OCI-LY3 (cell line): ENCODE results near the gene IER5L.

Source experiments
- H2AFZ ChIP-seq: fragments of 200-600, 300-600 bp; shearing (Covaris generic); 2 replicates; pipeline ENCODE4 v1.6.0; 2014; ENCODE audit warnings: antibody characterized with exemption, low read depth, low read length
- H3K27ac ChIP-seq: fragments of 200-600, 300-600 bp; sonication (generic); 2 replicates; pipeline ENCODE4 v1.5.1; 2014; ENCODE audit warnings: mild to moderate bottlenecking, low read length, moderate library complexity, mixed read lengths
- H3K27me3 ChIP-seq: fragments of 200-600, 300-600 bp; sonication (generic); 2 replicates; pipeline ENCODE4 v1.6.1; 2014; ENCODE audit warnings: low read depth, low read length, mixed read lengths
- H3K36me3 ChIP-seq: fragments of 200-600, 300-600 bp; sonication (generic); replicated peaks from 2 replicates; pipeline ENCODE3; 2014; ENCODE audit warnings: low read depth, low read length, mixed read lengths
- H3K4me1 ChIP-seq: fragments of 300-600, 200-600 bp; sonication (generic); 2 replicates; pipeline ENCODE4 v1.6.1; 2014; ENCODE audit warnings: low read length, mixed read lengths
- H3K4me2 ChIP-seq: fragments of 200-600, 300-600 bp; sonication (generic); 2 replicates; pipeline ENCODE4 v1.6.1; 2014; ENCODE audit warnings: low read length, mixed read lengths
- H3K4me3 ChIP-seq: fragments of 300-600, 200-600 bp; sonication (generic); 2 replicates; pipeline ENCODE4 v1.5.1; 2014; ENCODE audit warnings: antibody characterized with exemption, mild to moderate bottlenecking, low read length, moderate library complexity
- H3K79me2 ChIP-seq: fragments of 300-600, 200-600 bp; shearing (Covaris generic); 2 replicates; pipeline ENCODE4 v1.6.1; 2014; ENCODE audit warnings: mild to moderate bottlenecking, low read length, mixed read lengths
- H3K9ac ChIP-seq: fragments of 300-600, 200-600 bp; shearing (Covaris generic); 2 replicates; pipeline ENCODE4 v1.6.0; 2014; ENCODE audit warnings: mild to moderate bottlenecking, low read length, moderate library complexity
- H3K9me3 ChIP-seq: fragments of 200-600, 300-600 bp; shearing (Covaris generic); 2 replicates; pipeline ENCODE4 v1.6.1; 2014; ENCODE audit warnings: low read length, mixed read lengths; ENCODE audit not compliant: insufficient read depth
- H4K20me1 ChIP-seq: fragments of 200-600, 300-600 bp; sonication (generic); 2 replicates; pipeline ENCODE4 v1.6.1; 2016; ENCODE audit warnings: low read length, mixed read lengths; ENCODE audit not compliant: insufficient read depth
- EZH2phosphoT487 ChIP-seq: fragments of 200-600 bp; shearing (Covaris generic); IDR thresholded peaks from 2 replicates; pipeline ENCODE4 v1.6.1; 2018; ENCODE audit warnings: antibody characterized with exemption, mixed run types, low read depth
- TF ChIP-seq, protein P1 (sequence below): fragments of 200-600, 300-600 bp; sonication (generic); IDR thresholded peaks from 2 replicates; pipeline ENCODE4 v1.5.1; 2014; ENCODE audit warnings: antibody characterized with exemption, low read length, low read depth

Gene IER5L

DNA sequence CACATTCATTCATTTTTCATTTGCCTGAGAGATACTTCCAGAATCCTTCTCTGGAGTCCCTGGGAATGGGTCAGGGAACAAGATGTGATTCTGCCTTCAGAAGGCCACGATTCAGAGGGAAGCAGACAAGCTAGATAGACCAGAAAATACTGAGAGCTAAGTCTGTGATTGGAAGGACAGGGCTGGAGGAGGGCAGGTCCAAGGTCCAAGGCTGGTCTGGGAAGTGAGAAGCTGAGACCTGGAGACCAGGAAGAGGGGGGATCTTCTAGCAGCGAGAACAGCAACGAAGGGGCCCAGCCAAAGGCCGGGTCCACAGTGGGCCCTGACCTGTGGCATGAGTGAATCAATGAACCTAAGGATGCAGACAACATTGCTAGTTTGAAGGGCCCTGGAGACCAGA, 4.1 kb upstream of the IER5L start:
- H3K9ac ChIP-seq = no peak overlapping the region
- H3K36me3 ChIP-seq = no peaks in the 10 kb centered on the region
- H3K4me3 ChIP-seq = no peak overlapping the region
- H3K9me3 ChIP-seq = no peaks in the 10 kb centered on the region
- no peaks in the 10 kb centered on the region for H3K79me2 ChIP-seq
- H3K27ac ChIP-seq = no peak overlapping the region
- H4K20me1 ChIP-seq = no peaks in the 10 kb centered on the region
- H2AFZ ChIP-seq = no peak overlapping the region
- peaks cover 8% of the 10 kb centered on the region for H3K4me1 ChIP-seq
- H3K4me2 ChIP-seq = no peak overlapping the region
- TF ChIP-seq EZH2phosphoT487 = no peak
- TF ChIP-seq, protein P1, sequence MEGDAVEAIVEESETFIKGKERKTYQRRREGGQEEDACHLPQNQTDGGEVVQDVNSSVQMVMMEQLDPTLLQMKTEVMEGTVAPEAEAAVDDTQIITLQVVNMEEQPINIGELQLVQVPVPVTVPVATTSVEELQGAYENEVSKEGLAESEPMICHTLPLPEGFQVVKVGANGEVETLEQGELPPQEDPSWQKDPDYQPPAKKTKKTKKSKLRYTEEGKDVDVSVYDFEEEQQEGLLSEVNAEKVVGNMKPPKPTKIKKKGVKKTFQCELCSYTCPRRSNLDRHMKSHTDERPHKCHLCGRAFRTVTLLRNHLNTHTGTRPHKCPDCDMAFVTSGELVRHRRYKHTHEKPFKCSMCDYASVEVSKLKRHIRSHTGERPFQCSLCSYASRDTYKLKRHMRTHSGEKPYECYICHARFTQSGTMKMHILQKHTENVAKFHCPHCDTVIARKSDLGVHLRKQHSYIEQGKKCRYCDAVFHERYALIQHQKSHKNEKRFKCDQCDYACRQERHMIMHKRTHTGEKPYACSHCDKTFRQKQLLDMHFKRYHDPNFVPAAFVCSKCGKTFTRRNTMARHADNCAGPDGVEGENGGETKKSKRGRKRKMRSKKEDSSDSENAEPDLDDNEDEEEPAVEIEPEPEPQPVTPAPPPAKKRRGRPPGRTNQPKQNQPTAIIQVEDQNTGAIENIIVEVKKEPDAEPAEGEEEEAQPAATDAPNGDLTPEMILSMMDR = no peak
- peaks cover 15% of the 10 kb centered on the region for H3K27me3 ChIP-seq

DNA sequence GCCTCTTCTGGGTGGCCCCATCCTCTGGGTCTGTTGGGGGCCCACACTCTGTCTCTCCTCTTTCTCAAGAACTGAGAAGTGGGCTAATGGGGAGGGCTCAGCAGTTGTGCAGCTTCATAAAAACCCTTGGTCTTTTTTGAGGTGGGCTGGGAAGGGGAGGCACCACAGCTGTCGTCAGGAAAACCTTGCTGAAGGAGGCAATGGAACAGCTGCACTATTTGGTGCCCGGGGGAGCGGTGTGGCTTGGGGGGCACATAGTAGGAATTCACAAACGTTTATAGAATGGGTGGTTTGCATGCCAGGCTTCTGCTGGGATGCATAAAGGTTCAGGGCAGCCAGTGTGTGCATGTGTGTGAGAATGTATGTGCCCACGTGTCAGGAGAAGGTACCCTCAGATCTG, 3.2 kb upstream of the IER5L start:
- Histone ChIP-seq H3K9me3 (no peaks in the 10 kb centered on the region), H4K20me1 (no peaks in the 10 kb centered on the region), H3K27me3 (peaks cover 21% of the 10 kb centered on the region)

DNA sequence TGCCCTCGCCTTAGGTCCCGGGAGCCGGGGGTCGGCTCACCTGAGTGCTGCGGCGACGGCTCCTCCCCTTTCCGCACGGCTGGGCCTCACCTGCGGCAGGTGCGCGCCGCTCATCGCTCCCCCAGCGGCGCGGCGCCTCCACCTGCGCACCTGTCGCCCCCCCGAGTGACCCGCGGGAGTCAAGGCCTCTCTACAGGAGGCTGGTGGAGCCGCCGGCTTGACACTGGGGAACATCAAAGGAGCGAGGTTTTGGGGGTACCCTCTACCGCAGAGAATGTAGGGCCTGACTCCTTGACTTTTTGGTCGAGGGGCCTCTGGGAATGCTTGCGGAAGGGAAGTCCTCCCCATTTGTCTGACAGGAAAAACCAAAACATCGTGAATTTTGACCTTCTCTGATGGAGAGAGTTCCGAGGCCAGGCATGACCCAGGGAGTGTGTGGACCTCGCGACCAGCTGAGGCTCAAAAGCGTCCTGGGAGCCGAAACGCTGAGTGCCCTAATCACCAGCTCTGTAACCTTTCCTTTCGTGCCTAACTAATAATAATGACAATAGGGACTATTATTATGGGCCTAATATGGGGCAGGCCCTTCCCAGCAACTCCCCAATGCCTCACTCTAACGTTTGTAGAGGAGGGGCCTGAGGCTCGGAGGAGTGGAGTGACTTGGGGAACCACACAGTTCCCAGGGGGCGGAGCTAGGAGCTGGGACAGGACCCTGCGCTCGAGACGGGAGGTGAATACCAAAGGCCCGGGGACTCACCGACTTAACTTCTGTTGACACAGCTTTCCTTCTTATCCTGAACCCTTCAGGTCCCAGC, 714 bp upstream of the IER5L start:
- no peak overlapping the region; the same call in 1 of the 2 replicates for H2AFZ ChIP-seq
- H3K4me1 ChIP-seq = peaks cover 12% of the 10 kb centered on the region; the same call in 1 of the 2 replicates
- no peaks in the 10 kb centered on the region for H4K20me1 ChIP-seq
- H3K9me3 ChIP-seq = no peaks in the 10 kb centered on the region
- H3K79me2 ChIP-seq = no peaks in the 10 kb centered on the region
- H3K4me2 ChIP-seq = peak overlapping the region; percentile 66
- no peak overlapping the region for H3K27ac ChIP-seq
- TF ChIP-seq EZH2phosphoT487 = no peak
- TF ChIP-seq, protein P1 = no peak
- no peaks in the 10 kb centered on the region for H3K36me3 ChIP-seq
- peak overlapping the region; percentile 74 for H3K4me3 ChIP-seq
- H3K27me3 ChIP-seq = peaks cover 25% of the 10 kb centered on the region
- H3K9ac ChIP-seq = no peak overlapping the region

More for the DNA sequence above, 3.2 kb upstream of the IER5L start:
- H2AFZ ChIP-seq = no peak overlapping the region
- H3K4me1 ChIP-seq = peaks cover 13% of the 10 kb centered on the region
- TF ChIP-seq, protein P1 = no peak
- no peak for TF ChIP-seq EZH2phosphoT487
- H3K27ac ChIP-seq = no peak overlapping the region
- H3K36me3 ChIP-seq = no peaks in the 10 kb centered on the region
- no peak overlapping the region for H3K4me2 ChIP-seq
- no peak overlapping the region for H3K4me3 ChIP-seq
- no peaks in the 10 kb centered on the region for H3K79me2 ChIP-seq
- H3K9ac ChIP-seq = no peak overlapping the region

DNA sequence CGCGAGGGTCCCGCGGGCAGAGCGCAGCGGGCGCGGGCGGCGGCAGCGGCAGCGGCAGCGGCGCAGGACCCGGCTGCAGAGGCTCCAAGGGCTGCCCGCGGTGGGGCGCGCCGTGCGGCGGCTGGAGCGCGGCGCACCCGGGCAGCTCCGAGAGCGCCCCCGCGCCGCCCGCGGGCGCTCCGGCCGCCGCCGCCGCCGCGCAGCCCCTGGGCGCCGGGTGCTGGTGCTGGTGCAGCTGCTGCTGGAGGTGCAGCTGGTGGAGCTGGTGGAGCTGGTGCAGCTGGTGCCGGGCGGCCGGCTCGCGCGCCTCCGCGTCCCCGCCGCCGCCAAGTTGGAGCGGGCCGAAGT, 644 bp downstream of the IER5L start:
- Histone ChIP-seq H3K9me3 (no peaks in the 10 kb centered on the region), H3K27me3 (peaks cover 38% of the 10 kb centered on the region), H3K4me2 (peak overlapping the region; percentile 66), H4K20me1 (no peaks in the 10 kb centered on the region), H2AFZ (no peak overlapping the region), H3K36me3 (no peaks in the 10 kb centered on the region), H3K27ac (no peak overlapping the region), H3K4me3 (peak overlapping the region; percentile 74), H3K79me2 (no peaks in the 10 kb centered on the region), H3K9ac (no peak overlapping the region), H3K4me1 (peaks cover 12% of the 10 kb centered on the region; the same call in 1 of the 2 replicates)
- TF ChIP-seq EZH2phosphoT487 = no peak
- TF ChIP-seq, protein P1 = no peak
